HG03039 (cell line): ENCODE results near the gene SLC25A31.

Source experiments
- ATAC-seq: cut with Tn5 transposase; IDR thresholded peaks from one replicate; pipeline ENCODE4 v1.9.1; 2021; ENCODE audit warnings: mild to moderate bottlenecking, moderate library complexity; ENCODE audit not compliant: unreplicated experiment

The SLC25A31 gene

GRCh38 chr4:127776620-127777019, 46.4 kb downstream of the SLC25A31 start:
- no peak for ATAC-seq

GRCh38 chr4:127777487-127777886, 47.3 kb downstream of the SLC25A31 start:
- ATAC-seq, result no peak

GRCh38 chr4:127778102-127778501, 47.9 kb downstream of the SLC25A31 start:
- ATAC-seq, result no peak

GRCh38 chr4:127780598-127780997, 50.4 kb downstream of the SLC25A31 start:
- no peak for ATAC-seq

- peak; percentile 29 for ATAC-seq
Measured at GRCh38 chr4:127781300-127782024, 51.3 kb downstream of the SLC25A31 start.

- peak; percentile 78 for ATAC-seq
Measured at GRCh38 chr4:127782025-127782274, 51.8 kb downstream of the SLC25A31 start.

- ATAC-seq, result peak; percentile 32
Measured at GRCh38 chr4:127782275-127783025, 52.2 kb downstream of the SLC25A31 start, which contains the start of gene HSPA4L. TSS of gene HSPA4L (plus strand) at chr4:127782322. CDS start at chr4:127782551, 229 bp downstream.

- peak; percentile 12 for ATAC-seq
Measured at GRCh38 chr4:127783026-127783769, 53.0 kb downstream of the SLC25A31 start.

GRCh38 chr4:127783955-127784770, 54.0 kb downstream of the SLC25A31 start:
- ATAC-seq, result no peak

GRCh38 chr4:127788517-127788916, 58.3 kb downstream of the SLC25A31 start:
- peak; percentile 80 for ATAC-seq

- no peak for ATAC-seq
Measured at GRCh38 chr4:127791391-127791790, 61.2 kb downstream of the SLC25A31 start.

GRCh38 chr4:127793528-127793927, 63.3 kb downstream of the SLC25A31 start:
- no peak for ATAC-seq

GRCh38 chr4:127799711-127800110, 69.5 kb downstream of the SLC25A31 start:
- no peak for ATAC-seq

- ATAC-seq, result no peak
Measured at GRCh38 chr4:127809173-127809800, 79.1 kb downstream of the SLC25A31 start.

GRCh38 chr4:127810551-127810950, 80.4 kb downstream of the SLC25A31 start:
- no peak for ATAC-seq

- no peak for ATAC-seq
Measured at GRCh38 chr4:127822430-127822829, 92.2 kb downstream of the SLC25A31 start.
